Endothelial cell of umbilical vein (primary cell): Measurements from ENCODE around the gene STC2. TPM values are rescaled to one million over a fixed set of nuclear protein-coding genes. Genes with fewer than 3 reads are reported as not detected.
A peak's percentile ranks its signal among the peaks of the same experiment; 100 is the strongest.

Experiments
- BruUV-seq: library from RNA; stranded (reverse); fragments of 400-500 nt; replicated peaks from 2 replicates; lab custom pipeline; 2021; lab: Mats Ljungman, UMichigan
- CTCF ChIA-PET: fragments of 300-600, 350-600 bp; sonication (Branson Sonifier 250); formaldehyde crosslinking; loops from one replicate; lab custom pipeline; 2021; ENCODE audit warnings: antibody characterized with exemption, inconsistent platforms; lab: Charles Lee
- POLR2A ChIA-PET: fragments of 300-600, 350-600 bp; sonication (Branson Sonifier 250); formaldehyde crosslinking; loops from one replicate; lab custom pipeline; 2021; ENCODE audit warnings: antibody characterized with exemption, inconsistent platforms; lab: Charles Lee
- DNase-seq: peaks from one replicate; pipeline ENCODE4 v3.0.0-alpha.2; 2011; ENCODE audit warnings: low read depth, low spot score
- FAIRE-seq: peaks from 2 replicates; lab custom pipeline; 2011; peaks lifted over from hg19 to GRCh38; lab: Jason Lieb, UNC
- H2AFZ ChIP-seq: 2 replicates; pipeline ENCODE4 v1.6.0; 2012; ENCODE audit warnings: low read depth, low read length, control low read depth, inconsistent platforms
- H3K27ac ChIP-seq: 2 replicates; pipeline ENCODE4 v1.5.1; 2011; ENCODE audit warnings: low read depth, mild to moderate bottlenecking, control low read depth, low read length, moderate library complexity; ENCODE audit not compliant: insufficient read depth
- H3K27me3 ChIP-seq, 2 experiments: 2 replicates each; pipeline versions ENCODE4 v1.6.0 to v1.6.1; 2011; ENCODE audit warnings: low read length in 2 of 2, mixed read lengths in 1 of 2; ENCODE audit not compliant: control insufficient read depth in 2 of 2, insufficient read depth in 2 of 2
- H3K36me3 ChIP-seq, 2 experiments: 2 replicates in 1 of 2; 3 replicates in 1 of 2; pipeline ENCODE4 v1.5.1; 2011; ENCODE audit warnings: low read length in 2 of 2, mild to moderate bottlenecking in 1 of 2, moderate library complexity in 1 of 2; ENCODE audit not compliant: control insufficient read depth in 2 of 2, insufficient read depth in 2 of 2; ENCODE audit errors: extremely low read depth in 1 of 2
- H3K4me1 ChIP-seq: 3 replicates; pipeline ENCODE4 v1.5.1; 2011; ENCODE audit warnings: mild to moderate bottlenecking, low read length; ENCODE audit not compliant: control insufficient read depth, insufficient read depth; ENCODE audit errors: extremely low read depth
- H3K4me2 ChIP-seq: 2 replicates; pipeline ENCODE4 v1.6.1; 2011; ENCODE audit warnings: low read length, control low read depth, mixed read lengths; ENCODE audit not compliant: insufficient read depth
- H3K4me3 ChIP-seq, 3 experiments: fragments of 200-600 bp in 1 of 3; sonication (generic), shearing (Covaris generic) in 1 of 3; replicated peaks in 1 of 3; 2 replicates each; pipeline ENCODE4 v1.5.1; 2011 to 2016; ENCODE audit warnings: control low read depth in 3 of 3, low read length in 3 of 3, mild to moderate bottlenecking in 2 of 3, inconsistent platforms in 1 of 3, low read depth in 1 of 3, moderate library complexity in 1 of 3; ENCODE audit not compliant: insufficient read depth in 1 of 3
- H3K79me2 ChIP-seq: 2 replicates; pipeline ENCODE4 v1.6.0; 2012; ENCODE audit warnings: low read length, inconsistent platforms; ENCODE audit not compliant: control insufficient read depth, insufficient read depth
- H3K9ac ChIP-seq: replicated peaks from 2 replicates; pipeline ENCODE3; 2011; ENCODE audit warnings: low read length, control low read depth; ENCODE audit not compliant: insufficient read depth; ENCODE audit errors: extremely low read depth
- H3K9me1 ChIP-seq: replicated peaks from 3 replicates; pipeline ENCODE4 v1.6.0; 2011; ENCODE audit warnings: mild to moderate bottlenecking, low read length; ENCODE audit not compliant: control insufficient read depth, insufficient read depth; ENCODE audit errors: extremely low read depth
- H3K9me3 ChIP-seq: replicated peaks from 2 replicates; pipeline ENCODE4 v1.5.1; 2012; ENCODE audit warnings: low read length, inconsistent platforms; ENCODE audit not compliant: control insufficient read depth, insufficient read depth
- H4K20me1 ChIP-seq: replicated peaks from 2 replicates; pipeline ENCODE3; 2011; ENCODE audit warnings: mild to moderate bottlenecking, low read length; ENCODE audit not compliant: control insufficient read depth, insufficient read depth; ENCODE audit errors: extremely low read depth
- EZH2 ChIP-seq: IDR thresholded peaks from 2 replicates; pipeline ENCODE4 v1.6.1; 2012; ENCODE audit warnings: borderline replicate concordance, low read depth, mild to moderate bottlenecking, moderate library complexity, low read length, inconsistent platforms; ENCODE audit not compliant: severe bottlenecking
- FOS ChIP-seq: IDR thresholded peaks from 2 replicates; pipeline ENCODE4 v1.6.1; 2011; ENCODE audit warnings: mild to moderate bottlenecking, low read length, moderate library complexity, borderline replicate concordance; ENCODE audit not compliant: insufficient read depth
- GATA2 ChIP-seq: IDR thresholded peaks from 2 replicates; pipeline ENCODE4 v1.7.0; 2011; ENCODE audit warnings: low read depth, mild to moderate bottlenecking, moderate library complexity, mixed read lengths, low read length; ENCODE audit not compliant: insufficient read length, insufficient read depth
- JUN ChIP-seq: IDR thresholded peaks from 2 replicates; pipeline ENCODE4 v1.6.1; 2011; ENCODE audit warnings: borderline replicate concordance, low read depth; ENCODE audit not compliant: insufficient read length, insufficient read depth
- MYC ChIP-seq: IDR thresholded peaks from one replicate; pipeline ENCODE4 v1.6.1; 2011; ENCODE audit warnings: mild to moderate bottlenecking, low read depth, low read length
- POLR2A ChIP-seq: IDR thresholded peaks from 2 replicates; pipeline ENCODE4 v1.6.1; 2012; ENCODE audit warnings: low read depth, mild to moderate bottlenecking, control low read depth, low read length
- POLR2AphosphoS5 ChIP-seq: IDR thresholded peaks from 2 replicates; pipeline ENCODE4 v1.6.1; 2012; ENCODE audit warnings: low read depth, mild to moderate bottlenecking, control low read depth, low read length, moderate library complexity; ENCODE audit not compliant: insufficient read depth
- dilution Hi-C: fragments of 300-500 bp; cut with MboI; formaldehyde crosslinking; loops from one replicate; pipeline ENCODE4 v1.15.0; 2019; ENCODE audit warnings: low sequenced_read_pairs; ENCODE audit not compliant: extremely low pct_ligation_motif_present
- intact Hi-C: fragments of 100-400 bp; cut with micrococcal nuclease; formaldehyde crosslinking; loops from one replicate; pipeline ENCODE4 v1.10.0; 2022
- polyA plus RNA-seq, 4 experiments: library from polyadenylated mRNA; depleted of rRNA in 3 of 4; stranded (reverse) in 3 of 4; unstranded in 1 of 4; fragments of >200 nt; gene quantifications; 2 replicates each; pipeline versions ENCODE4 v1.2.1 to v1.2.3, GENCODE V29; 2011 to 2012; ENCODE audit warnings: missing spikeins in 1 of 4
- total RNA-seq: library from RNA; stranded (reverse); gene quantifications from 2 replicates; pipeline ENCODE4 v1.2.3, GENCODE V29; 2021
- TF ChIP-seq, protein P1 (sequence below): IDR thresholded peaks from 2 replicates; pipeline ENCODE4 v1.6.1; 2011; ENCODE audit not compliant: insufficient read depth, insufficient read length
- TF ChIP-seq, protein P2 (sequence below), 2 donors: IDR thresholded peaks; 1 replicate in 1 of 2; 2 replicates in 1 of 2; pipeline ENCODE4 v1.5.1; 2011; ENCODE audit warnings: low read length in 2 of 2, mild to moderate bottlenecking in 2 of 2, moderate library complexity in 2 of 2, control low read depth in 1 of 2, inconsistent platforms in 1 of 2, low read depth in 1 of 2; ENCODE audit not compliant: insufficient read depth in 1 of 2; ENCODE audit errors: extremely low read depth in 1 of 2

STC2 gene
- total and polyA plus RNA-seq, 2 donors (not counting 3 experiments of a cell fraction or from before 2014, with no cell fraction given), result 19.0 to 26.9 TPM

DNA sequence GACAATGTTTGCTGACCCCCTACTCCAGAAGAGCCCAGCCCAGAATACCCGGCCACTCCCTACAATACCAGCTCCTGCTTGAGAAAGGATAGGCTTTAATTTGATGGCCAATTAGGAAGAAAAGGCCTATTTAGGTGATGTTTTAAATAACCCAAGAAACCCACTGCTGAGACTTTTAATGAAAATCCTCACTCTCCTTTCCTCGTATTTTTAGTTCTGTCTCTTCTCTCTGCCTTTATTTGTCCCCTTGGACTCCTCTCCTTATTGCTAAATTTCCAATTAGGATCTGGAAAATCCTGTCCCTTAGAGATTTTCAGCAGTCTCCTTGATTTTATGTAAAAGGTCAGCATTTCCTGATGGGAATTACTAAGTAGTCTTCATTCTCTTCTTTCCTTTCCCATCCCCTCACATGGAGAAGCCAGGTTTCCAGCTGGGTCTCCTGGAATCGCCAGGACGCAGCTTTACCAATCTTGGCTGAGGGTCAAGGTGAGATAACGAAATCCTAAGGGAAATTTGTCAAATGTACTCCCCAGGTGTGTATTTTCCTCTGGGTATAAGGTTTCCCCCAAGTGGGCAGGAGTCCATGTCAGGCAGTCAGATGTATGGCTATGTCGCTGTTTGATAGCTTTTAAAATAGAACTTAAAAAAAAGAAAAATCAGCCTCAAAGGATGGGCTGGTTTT, 11.7 kb downstream of the STC2 start:
- H3K36me3 ChIP-seq, result peaks cover 0 to 12% of the 10 kb centered on the region in 2 experiments
- POLR2A ChIA-PET, result interaction anchor here (0.6 kb wide), 1 partner anchor 211 kb away, joined by 4 read pairs; no protein-coding TSS in a partner anchor
- H3K9ac ChIP-seq, result no peak overlapping the region
- H3K9me1 ChIP-seq, result no peaks in the 10 kb centered on the region
- no peaks in the 10 kb centered on the region for H3K4me1 ChIP-seq
- H3K4me2 ChIP-seq, result no peak overlapping the region
- no peak overlapping the region for H2AFZ ChIP-seq
- dilution Hi-C loops (no loop called here), intact Hi-C loops (no loop called here)
- FAIRE-seq, result no peak
- BruUV-seq, result TSS peak; percentile 3
- no peak overlapping the region for H3K4me3 ChIP-seq
- no peaks in the 10 kb centered on the region for H3K79me2 ChIP-seq
- DNase-seq, result no peak
- no peaks in the 10 kb centered on the region for H3K9me3 ChIP-seq
- CTCF ChIA-PET, result interaction anchor here (0.6 to 3.8 kb wide), 8 partner anchors 10 to 265 kb away, joined by 3 to 33 read pairs (median 3); no protein-coding TSS in a partner anchor
- TF ChIP-seq, protein P1, sequence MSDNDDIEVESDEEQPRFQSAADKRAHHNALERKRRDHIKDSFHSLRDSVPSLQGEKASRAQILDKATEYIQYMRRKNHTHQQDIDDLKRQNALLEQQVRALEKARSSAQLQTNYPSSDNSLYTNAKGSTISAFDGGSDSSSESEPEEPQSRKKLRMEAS, result no peak
- TF ChIP-seq EZH2 (no peak), JUN (no peak), MYC (no peak), FOS (no peak), POLR2AphosphoS5 (no peak), POLR2A (no peak), GATA2 (no peak)
- TF ChIP-seq, protein P2, sequence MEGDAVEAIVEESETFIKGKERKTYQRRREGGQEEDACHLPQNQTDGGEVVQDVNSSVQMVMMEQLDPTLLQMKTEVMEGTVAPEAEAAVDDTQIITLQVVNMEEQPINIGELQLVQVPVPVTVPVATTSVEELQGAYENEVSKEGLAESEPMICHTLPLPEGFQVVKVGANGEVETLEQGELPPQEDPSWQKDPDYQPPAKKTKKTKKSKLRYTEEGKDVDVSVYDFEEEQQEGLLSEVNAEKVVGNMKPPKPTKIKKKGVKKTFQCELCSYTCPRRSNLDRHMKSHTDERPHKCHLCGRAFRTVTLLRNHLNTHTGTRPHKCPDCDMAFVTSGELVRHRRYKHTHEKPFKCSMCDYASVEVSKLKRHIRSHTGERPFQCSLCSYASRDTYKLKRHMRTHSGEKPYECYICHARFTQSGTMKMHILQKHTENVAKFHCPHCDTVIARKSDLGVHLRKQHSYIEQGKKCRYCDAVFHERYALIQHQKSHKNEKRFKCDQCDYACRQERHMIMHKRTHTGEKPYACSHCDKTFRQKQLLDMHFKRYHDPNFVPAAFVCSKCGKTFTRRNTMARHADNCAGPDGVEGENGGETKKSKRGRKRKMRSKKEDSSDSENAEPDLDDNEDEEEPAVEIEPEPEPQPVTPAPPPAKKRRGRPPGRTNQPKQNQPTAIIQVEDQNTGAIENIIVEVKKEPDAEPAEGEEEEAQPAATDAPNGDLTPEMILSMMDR (IDR thresholded peaks at IDR 0.05; ENCODE audit: extremely low read depth in 1 of 2, insufficient read depth in 1 of 2, low read depth in 1 of 2, low read length in 2 of 2), result no peak
- H3K27ac ChIP-seq, result no peak overlapping the region
- H4K20me1 ChIP-seq, result no peaks in the 10 kb centered on the region
- no peaks in the 10 kb centered on the region for H3K27me3 ChIP-seq
